Left renal cortex interstitium (tissue), 4 donors: ENCODE results near the gene SP6. TPM values are rescaled to one million over a fixed set of nuclear protein-coding genes. Genes with fewer than 3 reads are reported as not detected.

Source experiments
- DNase-seq, 4 donors: peaks; one replicate each; pipeline ENCODE4 v3.0.0-alpha.2; 2013; ENCODE audit warnings: low read depth in 4 of 4, low spot score in 2 of 4, missing footprints in 1 of 4
- polyA plus RNA-seq, 4 donors: library from polyadenylated mRNA; unstranded; fragments of 120-200 nt; gene quantifications; one replicate each; pipeline ENCODE4 v1.2.1, GENCODE V29; 2013; ENCODE audit not compliant: insufficient read length in 4 of 4

Gene SP6
- 1 to 10 TPM; 2.3 to 3.8 (median 3.0) TPM for polyA plus RNA-seq

DNA sequence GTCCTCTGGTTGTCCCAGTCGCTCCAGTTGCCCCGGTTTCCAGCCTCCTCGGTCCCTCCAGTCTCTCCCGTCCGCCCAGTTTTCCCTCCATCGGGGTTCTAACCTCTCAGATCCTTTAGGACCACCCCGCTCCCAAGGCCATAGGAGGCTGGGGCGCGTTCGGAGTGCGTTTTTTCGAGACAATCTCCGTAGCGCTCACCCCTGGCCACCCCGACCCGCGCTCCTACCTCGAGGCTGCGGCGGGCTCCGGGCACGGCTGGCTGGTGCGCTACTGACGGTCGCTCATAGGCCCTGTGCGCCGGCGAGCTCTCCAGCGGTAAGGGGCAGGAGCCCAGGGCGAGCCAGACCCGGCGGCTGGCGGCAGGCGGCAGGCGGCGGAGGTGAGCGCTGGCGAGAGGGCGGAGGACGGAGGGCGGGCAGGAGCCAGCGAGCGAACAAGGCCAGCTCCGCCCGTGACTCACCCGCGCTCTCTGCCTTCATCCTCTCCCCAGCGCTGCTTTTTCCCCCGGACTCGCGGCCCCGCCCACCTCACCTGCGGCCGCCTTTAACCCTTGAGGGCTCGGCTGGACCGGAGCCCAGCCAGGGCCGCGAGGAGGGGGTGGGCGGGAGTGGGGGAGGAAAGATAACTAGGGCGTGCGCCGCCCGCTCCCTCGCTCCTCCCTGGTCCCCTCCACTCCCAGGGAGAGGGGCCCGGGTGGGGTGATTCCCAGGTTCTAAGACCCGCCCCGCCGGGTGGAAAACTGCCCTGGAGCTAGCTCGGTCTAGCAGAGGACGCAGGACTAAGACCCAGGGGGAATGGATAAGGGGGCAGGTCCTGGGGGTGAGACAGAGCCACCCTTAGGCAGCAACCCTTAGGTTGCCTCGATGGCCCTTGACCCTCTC lies at the start of gene SP6:
TSS of gene SP6 (minus strand) at position 472 of the 882 bp plus-strand sequence. CDS start 2,734 bp downstream, outside the sequence.
- DNase-seq = no peak

DNA sequence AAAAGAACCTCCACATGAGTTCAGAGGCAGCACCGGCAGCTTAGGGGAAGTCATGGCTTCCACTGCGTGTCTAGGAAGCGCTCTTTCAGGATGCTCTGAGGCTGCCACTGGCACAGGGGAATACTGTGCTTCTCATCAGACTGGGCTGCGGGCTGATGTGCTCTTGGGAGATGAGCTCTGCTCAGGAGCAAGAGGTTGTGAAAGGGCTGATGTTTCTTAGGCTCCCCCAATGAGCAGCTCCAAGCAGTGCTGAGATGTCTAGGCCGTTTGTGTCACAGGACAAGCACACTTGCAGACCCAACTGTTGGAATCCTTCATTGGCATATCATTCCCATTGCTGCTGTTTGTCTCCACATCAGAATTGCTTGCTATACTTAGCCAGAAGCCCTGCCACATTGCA lies 48.7 kb upstream of the SP6 start:
- DNase-seq = no peak

DNA sequence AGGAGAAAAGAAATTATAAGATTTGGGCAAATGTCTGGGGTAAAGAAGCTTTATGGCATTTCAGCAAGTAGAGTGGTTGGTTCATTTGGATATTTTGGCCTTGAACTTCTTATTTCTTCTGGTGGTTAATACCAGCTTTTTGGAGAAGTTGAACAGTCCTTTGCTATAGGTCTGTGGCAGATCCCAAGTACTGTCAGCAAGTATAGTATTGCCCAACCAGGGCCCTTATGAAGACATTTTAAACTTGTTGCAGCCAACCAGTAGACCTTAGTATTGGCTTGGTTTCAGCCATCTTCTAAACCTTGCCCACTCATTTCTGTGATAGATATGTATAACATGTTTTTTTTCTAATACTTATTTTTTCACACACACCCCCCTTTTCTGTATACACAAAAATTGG lies 47.3 kb upstream of the SP6 start:
- no peak for DNase-seq

DNA sequence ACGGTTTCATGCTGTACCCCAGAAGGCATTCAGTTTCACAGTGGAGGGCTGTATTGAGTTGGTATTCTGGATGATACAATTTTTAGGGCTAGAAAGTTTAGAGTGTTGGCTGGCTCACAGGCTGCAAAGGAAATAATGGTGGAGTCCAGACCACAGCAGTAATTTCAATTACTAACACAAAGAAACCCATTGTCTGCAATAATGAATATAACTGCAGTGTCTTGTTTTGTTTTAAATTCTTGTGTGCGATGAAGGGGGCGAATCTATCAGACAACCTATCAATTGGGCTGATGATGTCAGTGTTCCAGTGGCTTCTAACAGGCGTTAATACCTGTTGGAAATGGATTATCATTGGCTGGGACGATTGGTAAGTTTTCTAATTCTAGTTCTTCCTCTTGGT lies 46.6 kb upstream of the SP6 start:
- no peak for DNase-seq

DNA sequence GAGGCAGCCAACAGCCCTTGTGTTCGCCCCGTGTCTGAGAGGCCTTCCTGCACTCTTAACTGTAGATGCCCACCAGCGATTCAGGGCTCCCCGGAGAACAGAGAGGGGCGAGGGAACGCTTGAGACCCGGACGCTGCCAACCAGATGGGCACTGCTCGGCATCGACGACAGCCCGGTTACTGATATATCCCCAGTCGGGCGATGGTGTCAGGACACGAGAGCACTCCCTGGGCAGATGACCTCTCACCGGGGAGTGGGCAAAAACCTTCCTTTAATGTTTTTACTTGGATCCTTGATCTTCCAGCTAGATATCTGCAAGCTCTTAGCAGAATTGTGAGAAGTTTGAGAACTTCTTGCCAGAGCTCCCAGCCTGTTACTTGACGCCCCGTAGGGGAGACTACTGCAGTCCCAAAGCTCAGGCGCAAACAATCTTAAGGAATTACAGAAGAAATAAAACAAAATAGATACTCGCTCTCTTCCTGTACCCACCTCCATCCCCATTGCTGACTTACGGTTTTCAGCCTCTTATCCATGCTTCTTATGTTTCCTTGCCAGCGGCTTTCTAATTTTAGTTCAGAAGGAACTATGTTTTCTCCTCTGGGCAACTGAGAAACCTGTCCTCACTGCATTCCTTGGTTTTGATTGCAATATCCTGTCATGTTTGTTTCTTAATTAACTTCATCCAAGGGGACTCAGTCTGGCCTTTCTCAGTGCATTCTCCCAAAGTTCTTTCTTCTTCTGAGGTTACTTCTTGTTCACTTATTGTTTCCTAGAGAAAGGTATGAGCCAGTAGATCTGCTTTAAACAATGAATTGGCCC lies 45.9 kb upstream of the SP6 start:
- no peak for DNase-seq

DNA sequence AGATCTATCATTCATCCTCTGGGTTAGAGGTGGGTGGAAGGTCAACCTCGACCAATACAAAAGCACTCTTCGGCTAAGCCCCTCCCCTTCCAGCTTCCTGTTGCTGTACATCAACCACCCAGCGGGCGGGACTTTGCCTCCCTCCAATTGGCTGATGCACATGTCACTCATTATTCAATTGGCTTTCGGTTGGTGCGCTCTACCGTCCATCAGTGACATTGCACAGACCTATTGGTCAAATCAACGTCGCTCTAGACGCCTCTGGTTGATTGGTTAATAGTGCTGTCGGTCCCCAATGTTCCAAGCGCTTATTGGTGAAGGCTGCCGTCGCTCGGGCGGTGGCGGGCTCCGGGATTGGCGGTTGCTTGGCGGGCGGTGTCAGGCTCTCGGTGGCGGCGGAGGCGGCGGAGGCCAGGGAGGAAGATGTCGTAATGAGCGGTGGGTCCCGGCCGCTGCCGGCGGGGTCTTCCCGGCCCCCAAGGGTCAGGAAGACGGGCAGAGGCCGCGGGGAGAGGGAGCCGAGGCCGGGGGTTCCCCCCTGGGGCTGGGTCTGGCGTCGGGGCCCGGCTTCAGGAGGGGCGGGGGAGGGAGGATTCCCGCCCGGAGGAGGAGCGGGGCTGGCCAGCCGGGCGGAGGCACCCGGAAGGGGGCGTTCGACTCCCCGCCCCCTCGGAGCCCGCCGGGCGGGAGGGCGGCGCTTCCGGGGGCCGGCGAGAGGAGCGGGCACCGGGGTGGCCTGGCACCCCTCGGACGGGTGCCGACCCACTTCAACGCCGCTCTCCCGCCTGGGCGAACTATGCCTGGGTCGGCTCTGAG lies 45.1 kb upstream of the SP6 start, which contains the start of gene SP2:
TSS of gene SP2 (plus strand) at position 381 of the 816 bp plus-strand sequence. CDS start at position 432, 51 bp downstream.
- DNase-seq = peak; percentile 100

DNA sequence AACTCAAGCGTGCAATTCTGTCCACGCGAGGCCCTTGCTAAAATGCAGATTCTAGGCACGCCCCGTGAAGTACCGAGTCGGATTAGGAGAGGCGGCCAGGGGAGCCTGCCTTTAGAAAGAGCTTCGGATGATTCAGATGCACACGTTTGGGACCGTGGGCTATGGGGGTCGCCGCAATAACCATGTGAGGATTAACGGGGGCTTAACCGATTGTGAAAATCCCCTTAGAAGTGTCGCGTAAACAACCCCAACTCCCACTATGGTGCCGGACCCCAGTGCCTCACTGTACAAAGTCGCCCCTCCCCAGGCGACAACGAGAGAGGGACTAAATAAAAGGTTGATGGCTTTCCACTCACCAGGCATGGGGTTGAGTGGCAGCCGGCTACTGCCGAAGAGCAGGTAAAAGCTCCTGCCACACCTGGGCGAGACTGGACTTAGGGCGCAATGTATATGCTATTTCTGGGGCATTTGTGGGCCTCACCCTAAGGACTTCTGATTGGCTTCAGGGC lies 44.4 kb upstream of the SP6 start:
- DNase-seq = peak in 1 of 4 donors; percentile 58

DNA sequence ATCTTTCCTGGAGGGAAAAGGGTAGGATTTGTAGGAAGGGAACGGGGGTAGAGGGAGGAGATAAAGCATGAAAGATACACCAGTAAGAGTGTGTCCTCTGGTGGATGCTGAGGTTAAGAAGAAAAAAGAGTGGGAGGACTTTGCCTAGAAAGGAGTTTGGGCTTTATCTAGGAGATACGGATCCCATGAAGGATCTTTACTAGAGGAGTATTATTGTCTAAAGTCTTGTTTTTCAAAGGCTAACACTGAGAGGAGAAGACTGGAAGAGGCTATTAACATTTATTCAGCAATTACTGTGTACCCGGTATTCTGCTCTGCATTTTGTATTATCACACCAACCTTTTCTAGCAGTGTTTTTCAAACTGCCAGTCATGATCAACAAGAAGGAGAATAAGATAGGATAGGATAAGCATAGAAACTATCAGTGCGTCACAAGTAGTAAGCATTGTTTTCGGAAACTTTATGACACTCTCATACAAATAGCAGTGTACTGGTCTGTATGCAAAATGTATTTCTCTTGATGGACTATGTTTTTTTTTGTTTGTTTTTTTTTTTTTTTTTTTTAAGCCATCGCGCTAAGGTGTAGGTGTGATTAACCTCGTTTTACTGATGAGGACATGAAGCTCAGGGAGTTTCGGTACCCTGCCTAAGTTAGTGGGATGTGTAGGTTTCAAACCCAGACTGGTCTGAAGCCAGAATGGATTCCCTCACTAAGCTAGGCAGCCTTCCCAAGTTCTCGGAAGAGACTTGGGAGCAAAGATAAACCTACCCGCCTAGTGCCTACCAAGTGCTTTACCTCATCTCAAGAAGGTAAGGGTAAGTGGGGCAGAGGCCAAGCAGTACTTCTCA lies 43.8 kb upstream of the SP6 start:
- DNase-seq = no peak

DNA sequence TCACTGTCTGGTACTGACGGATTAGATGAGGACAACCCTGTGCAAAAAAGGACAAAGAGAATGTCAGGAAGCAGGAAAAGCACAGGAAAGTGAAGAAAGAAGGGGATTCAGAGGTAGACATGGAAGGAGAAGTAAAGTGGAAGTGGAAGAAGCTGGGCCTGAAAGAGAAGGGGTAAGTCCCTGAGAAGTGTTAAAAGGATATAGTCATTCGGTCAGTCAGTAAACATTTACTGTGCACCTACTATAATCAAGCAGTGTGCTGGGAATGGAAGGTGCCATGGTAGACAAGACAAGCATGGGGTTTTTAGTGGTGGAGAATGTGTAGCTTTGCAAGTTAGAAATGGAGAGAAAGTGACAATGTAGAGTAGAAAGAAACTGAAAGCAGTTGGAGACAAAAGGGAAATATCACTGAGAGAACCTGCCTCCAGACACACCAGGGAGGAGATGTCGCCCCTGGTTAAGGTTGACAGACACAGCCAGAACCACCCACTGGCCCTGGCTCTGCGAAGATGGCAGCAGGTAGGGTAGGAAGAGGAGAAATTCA lies 40.7 kb upstream of the SP6 start:
- DNase-seq = no peak

DNA sequence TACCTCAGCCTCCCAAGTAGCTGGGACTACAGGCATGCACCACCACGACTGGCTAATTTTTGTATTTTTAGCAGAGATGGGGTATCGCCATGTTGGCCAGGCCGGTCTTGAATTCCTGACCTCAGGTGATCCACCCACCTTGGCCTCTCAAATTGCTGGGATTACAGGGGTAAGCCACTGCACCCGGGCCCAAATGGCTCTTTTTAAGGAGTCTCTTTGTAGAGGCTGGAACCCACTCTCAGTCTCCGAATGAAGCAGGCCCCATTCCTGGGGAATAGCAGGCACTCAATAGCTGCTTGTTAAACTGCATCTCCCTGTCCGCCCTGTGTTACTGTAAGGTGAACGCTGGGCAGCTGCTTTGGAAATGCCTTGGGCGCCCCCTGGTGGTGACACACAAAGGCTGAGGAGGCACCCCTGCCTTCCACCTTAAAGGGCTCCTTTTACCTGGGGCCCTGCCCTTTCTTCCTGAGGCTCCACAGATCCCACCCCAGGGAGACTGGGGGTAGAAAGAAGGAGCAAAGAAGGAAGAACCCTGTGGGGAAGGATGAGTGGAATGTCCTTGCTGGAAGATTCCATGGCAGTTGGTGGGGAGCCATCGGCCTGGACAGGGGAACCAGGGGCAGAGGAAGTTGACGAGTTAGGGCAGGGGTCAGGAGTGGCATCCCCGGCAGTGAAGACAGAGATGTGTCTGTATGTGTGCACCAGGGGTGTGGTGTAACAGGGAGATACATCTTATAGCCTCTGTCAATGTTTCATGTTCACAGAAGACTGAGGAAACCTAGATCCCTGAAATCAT lies 39.0 kb upstream of the SP6 start:
- no peak for DNase-seq

DNA sequence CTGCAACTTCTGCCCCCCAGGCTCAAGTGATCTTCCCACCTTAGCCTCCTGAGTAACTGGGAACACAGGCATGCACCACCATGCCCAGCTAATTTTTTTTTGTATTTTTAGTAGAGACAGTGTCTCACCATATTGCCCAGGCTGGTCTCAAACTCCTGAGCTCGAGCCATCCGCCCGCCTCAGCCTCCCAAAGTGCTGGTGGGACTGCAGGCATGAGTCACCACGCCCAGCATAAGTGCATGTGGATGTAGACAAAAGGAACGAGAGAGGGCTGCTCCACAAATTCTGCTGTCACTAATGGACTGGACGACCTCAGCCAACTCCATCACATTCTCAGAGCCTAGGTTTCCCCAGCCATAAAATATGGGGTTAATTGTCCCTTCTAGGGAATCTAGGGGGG lies 37.3 kb upstream of the SP6 start:
- no peak for DNase-seq

DNA sequence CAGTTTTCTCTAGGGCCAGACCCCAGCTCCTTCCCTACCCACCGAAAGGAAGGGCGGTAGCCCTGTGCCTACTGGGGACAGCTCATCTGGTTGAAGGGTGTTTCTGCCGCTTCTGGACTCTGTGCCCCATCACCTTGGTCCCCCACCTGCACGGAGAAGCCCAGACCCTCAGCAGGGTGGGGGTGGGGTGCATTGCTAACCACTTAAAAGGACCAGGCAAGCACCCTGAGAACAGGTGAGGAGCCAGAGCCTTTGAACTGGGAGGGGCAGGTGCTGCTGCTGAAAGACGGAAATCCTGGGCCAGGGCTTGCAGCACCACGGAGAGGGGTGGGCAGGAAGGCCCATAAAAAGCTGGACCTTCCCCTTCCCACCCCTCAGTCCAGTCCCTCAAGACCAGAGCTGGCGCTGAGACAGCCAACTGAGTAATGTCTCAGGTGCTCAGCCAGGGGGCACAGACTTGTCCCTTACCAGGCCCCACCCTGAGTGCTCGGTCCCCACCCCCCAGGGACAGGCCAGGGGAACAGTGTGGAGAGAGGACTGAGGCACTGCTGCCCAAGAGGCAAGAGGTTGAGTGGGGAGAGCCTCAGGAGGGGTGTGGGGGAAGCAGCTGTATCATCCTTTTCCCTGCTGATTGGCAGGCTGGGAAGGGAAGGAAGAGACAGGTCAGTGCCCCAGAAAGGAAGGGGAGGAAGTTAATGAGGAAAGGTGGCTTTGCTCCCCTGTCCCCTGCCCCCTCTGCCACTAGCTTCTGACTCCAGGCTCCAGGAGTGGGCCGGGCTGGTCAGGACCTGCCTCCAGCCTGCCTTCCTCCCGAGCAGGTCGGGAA lies 34.2 kb upstream of the SP6 start:
- DNase-seq = no peak

DNA sequence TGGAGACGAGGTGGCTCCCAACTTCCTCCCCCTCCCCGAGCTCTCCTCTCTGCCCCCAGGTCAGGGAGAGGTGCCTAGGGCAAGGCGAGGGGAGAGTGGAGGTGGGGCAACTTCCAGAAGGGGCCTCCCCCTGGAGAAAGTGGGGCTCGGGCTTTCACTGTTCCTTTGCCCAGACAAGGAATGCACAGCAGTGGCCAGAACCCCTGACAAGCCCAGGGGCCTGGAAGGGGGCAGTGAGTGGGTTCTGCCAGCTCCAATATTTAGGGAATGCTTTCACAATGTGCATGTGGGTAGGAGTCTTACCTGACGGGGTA lies 33.4 kb upstream of the SP6 start:
- DNase-seq = no peak

DNA sequence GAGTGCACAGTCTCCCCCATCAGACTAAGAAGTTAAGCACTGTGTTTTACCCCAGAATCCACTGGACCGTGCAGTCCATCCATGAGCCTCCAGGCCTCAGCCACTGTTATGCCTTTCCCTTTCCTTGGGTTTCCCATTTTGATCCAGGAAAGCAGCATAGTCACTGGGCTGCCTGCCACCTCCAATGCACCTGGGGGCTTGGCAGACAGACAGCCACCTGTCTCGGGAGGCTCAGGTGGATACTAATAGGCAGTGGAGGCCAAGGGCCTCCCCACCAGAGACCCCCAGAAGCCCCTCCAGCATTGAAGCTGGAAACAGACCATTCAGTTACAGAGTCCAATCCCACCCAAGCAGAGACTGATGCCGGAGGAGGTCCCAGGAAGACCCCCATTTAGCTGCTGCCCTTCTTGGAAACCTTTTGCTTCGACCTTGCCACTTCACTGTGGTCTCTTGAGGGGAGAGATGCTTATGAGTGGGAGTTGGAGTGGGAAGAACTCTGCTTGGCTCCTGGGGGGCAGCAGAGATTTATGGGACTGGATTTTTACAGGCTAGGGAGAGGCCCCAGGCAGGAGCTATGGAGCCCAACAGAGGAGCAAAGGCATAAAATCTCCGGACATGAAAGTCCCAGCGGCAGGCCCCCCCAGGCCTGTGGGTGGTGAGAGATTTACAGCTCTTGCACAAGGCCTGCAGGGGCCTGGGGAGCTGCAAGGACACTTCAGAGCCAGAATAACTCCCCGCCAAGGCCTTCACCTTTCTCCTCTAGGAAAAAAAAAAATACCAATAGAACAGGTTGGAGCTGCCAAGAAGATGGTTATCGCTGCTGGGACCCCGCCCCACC lies 32.8 kb upstream of the SP6 start:
- DNase-seq = no peak

DNA sequence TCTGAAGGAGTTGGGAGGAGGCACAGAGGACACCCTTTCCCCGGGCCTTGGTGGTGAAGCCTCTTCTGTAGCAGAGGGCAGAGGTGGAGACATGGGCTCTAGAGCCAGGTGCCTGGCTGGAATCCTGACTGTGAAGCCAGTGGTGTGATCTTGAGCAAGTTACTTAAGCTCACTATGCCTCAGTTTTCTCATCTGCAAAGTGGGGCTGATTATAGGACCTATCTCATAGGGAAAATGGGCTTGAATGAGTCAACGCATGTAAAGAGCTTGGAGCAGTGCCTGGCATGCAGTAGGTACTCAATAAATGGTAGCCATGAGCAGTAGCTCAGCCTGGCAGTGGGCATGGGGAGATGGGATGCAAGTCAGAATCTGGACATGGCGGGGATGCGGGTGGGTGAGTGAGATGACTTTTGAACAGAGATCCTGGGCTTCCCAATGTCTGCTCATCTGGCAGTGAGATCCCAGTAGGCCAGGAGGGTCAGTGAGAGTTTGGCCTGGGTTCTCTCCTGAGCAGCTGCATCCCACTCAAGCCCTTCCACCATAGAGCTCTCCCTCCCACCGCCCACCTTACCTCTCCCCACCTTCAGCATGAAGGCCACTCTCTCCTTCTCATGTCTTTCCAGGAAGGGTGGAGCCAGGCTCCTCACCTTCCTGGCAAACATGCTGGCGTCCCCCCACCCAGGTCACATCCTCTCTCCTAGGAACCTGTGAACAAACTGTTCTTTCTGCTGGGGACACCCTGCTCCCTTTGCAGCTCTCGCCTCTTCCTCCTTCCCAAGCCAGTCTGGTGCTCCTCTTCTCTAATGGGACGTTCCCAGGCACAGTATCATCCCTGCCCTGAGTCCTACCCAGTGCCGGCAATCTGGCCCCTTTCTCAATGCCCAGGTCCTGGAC lies 32.0 kb upstream of the SP6 start:
- DNase-seq = no peak

DNA sequence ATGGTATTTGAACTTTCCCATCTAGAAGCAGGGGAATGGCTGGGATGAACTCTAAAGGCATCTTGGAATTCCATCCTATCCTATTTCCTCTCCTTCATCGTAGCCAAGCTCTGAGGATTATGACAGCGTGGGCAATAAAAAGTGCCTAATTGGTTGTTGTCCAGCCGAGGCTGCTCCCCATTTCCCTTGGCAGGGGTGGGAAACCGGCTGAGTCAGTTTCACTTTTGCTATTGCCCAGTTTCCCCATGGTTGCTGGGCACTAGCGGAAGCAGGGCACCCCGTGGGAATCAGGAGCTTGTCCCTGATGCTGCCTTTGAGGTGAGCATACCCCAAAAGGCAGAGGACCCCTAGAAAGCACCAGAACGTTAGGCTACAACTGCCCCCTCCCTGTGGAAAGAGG lies 31.3 kb upstream of the SP6 start:
- no peak for DNase-seq
